ENCODE data around the gene SDF4.
A peak's percentile ranks its signal among the peaks of the same experiment; 100 is the strongest.
"Not testable (repeated sequence)": the region's sequence is repeated elsewhere in the genome, so short reads cannot be mapped to it uniquely, and the experiment has no call there.

The SDF4 gene

GRCh38 chr1:1259540-1259939, 27.7 kb upstream of the SDF4 start:
- Histone ChIP-seq H3K36me3 (ENCODE audit: control insufficient read depth, insufficient read depth, low read length) (peaks cover 85% of the 10 kb centered on the region), H3K4me1 (ENCODE audit: control insufficient read depth, insufficient read depth, low read length, poor library complexity, severe bottlenecking) (no peaks in the 10 kb centered on the region), H3K9me3 (ENCODE audit: control insufficient read depth, low read length) (no peaks in the 10 kb centered on the region), H3K4me3 (ENCODE audit: extremely low read depth, insufficient read depth, low read length, poor library complexity, severe bottlenecking) (no peak overlapping the region), H3K27ac (ENCODE audit: low read depth, low read length, severe bottlenecking) (no peak overlapping the region)
- 92 to 99% methylated on average over 11 to 16 of the region's 18 CpGs for WGBS, 2 experiments (ENCODE audit: insufficient coverage in 2 of 2)

- WGBS, 2 experiments (ENCODE audit: insufficient coverage in 2 of 2): 96 to 98% methylated on average over 22 of the region's 22 CpGs
- peaks cover 85% of the 10 kb centered on the region for H3K36me3 ChIP-seq (ENCODE audit: control insufficient read depth, insufficient read depth, low read length)
- H3K4me1 ChIP-seq (ENCODE audit: control insufficient read depth, insufficient read depth, low read length, poor library complexity, severe bottlenecking): no peaks in the 10 kb centered on the region
- no peak overlapping the region for H3K27ac ChIP-seq (ENCODE audit: low read depth, low read length, severe bottlenecking)
- H3K9me3 ChIP-seq (ENCODE audit: control insufficient read depth, low read length): no peaks in the 10 kb centered on the region
- H3K4me3 ChIP-seq (ENCODE audit: extremely low read depth, insufficient read depth, low read length, poor library complexity, severe bottlenecking): no peak overlapping the region
Measured at GRCh38 chr1:1259119-1259488, 27.3 kb upstream of the SDF4 start.

GRCh38 chr1:1256956-1257871, 25.4 kb upstream of the SDF4 start:
- no peak overlapping the region for H3K4me3 ChIP-seq (ENCODE audit: extremely low read depth, insufficient read depth, low read length, poor library complexity, severe bottlenecking)
- H3K4me1 ChIP-seq (ENCODE audit: control insufficient read depth, insufficient read depth, low read length, poor library complexity, severe bottlenecking): no peaks in the 10 kb centered on the region
- 96 to 97% methylated on average over 19 to 20 of the region's 31 CpGs for WGBS, 2 experiments (ENCODE audit: insufficient coverage in 2 of 2)
- H3K27ac ChIP-seq (ENCODE audit: low read depth, low read length, severe bottlenecking): no peak overlapping the region
- peaks cover 84% of the 10 kb centered on the region for H3K36me3 ChIP-seq (ENCODE audit: control insufficient read depth, insufficient read depth, low read length)
- H3K9me3 ChIP-seq (ENCODE audit: control insufficient read depth, low read length): no peaks in the 10 kb centered on the region

GRCh38 chr1:1255611-1256010, 23.8 kb upstream of the SDF4 start:
- H3K4me1 ChIP-seq (ENCODE audit: control insufficient read depth, insufficient read depth, low read length, poor library complexity, severe bottlenecking): peaks cover 6% of the 10 kb centered on the region
- H3K4me3 ChIP-seq (ENCODE audit: extremely low read depth, insufficient read depth, low read length, poor library complexity, severe bottlenecking): no peak overlapping the region
- peaks cover 77% of the 10 kb centered on the region for H3K36me3 ChIP-seq (ENCODE audit: control insufficient read depth, insufficient read depth, low read length)
- H3K9me3 ChIP-seq (ENCODE audit: control insufficient read depth, low read length): no peaks in the 10 kb centered on the region
- H3K27ac ChIP-seq (ENCODE audit: low read depth, low read length, severe bottlenecking): no peak overlapping the region
- WGBS, 2 experiments (ENCODE audit: insufficient coverage in 2 of 2): 96 to 100% methylated on average over 4 to 8 of the region's 10 CpGs

- WGBS, 2 experiments (ENCODE audit: insufficient coverage in 2 of 2): 96 to 98% methylated on average over 26 of the region's 26 CpGs
- no peak overlapping the region for H3K27ac ChIP-seq (ENCODE audit: low read depth, low read length, severe bottlenecking)
- H3K4me3 ChIP-seq (ENCODE audit: extremely low read depth, insufficient read depth, low read length, poor library complexity, severe bottlenecking): no peak overlapping the region
- H3K36me3 ChIP-seq (ENCODE audit: control insufficient read depth, insufficient read depth, low read length): peaks cover 72% of the 10 kb centered on the region
- no peaks in the 10 kb centered on the region for H3K9me3 ChIP-seq (ENCODE audit: control insufficient read depth, low read length)
- H3K4me1 ChIP-seq (ENCODE audit: control insufficient read depth, insufficient read depth, low read length, poor library complexity, severe bottlenecking): peaks cover 8% of the 10 kb centered on the region
Measured at GRCh38 chr1:1255078-1255477, 23.3 kb upstream of the SDF4 start.

- H3K4me3 ChIP-seq (ENCODE audit: extremely low read depth, insufficient read depth, low read length, poor library complexity, severe bottlenecking): no peak overlapping the region
- H3K27ac ChIP-seq (ENCODE audit: low read depth, low read length, severe bottlenecking): no peak overlapping the region
- WGBS, 2 experiments (ENCODE audit: insufficient coverage in 2 of 2): 92 to 96% methylated on average over 20 of the region's 21 CpGs
- peaks cover 8% of the 10 kb centered on the region for H3K4me1 ChIP-seq (ENCODE audit: control insufficient read depth, insufficient read depth, low read length, poor library complexity, severe bottlenecking)
- no peaks in the 10 kb centered on the region for H3K9me3 ChIP-seq (ENCODE audit: control insufficient read depth, low read length)
- H3K36me3 ChIP-seq (ENCODE audit: control insufficient read depth, insufficient read depth, low read length): peaks cover 67% of the 10 kb centered on the region
Measured at GRCh38 chr1:1254667-1254998, 22.8 kb upstream of the SDF4 start.

GRCh38 chr1:1253972-1254666, 22.3 kb upstream of the SDF4 start:
- 97 to 98% methylated on average over 42 to 49 of the region's 50 CpGs for WGBS, 2 experiments (ENCODE audit: insufficient coverage in 2 of 2)
- no peaks in the 10 kb centered on the region for H3K9me3 ChIP-seq (ENCODE audit: control insufficient read depth, low read length)
- no peak overlapping the region for H3K4me3 ChIP-seq (ENCODE audit: extremely low read depth, insufficient read depth, low read length, poor library complexity, severe bottlenecking)
- H3K36me3 ChIP-seq (ENCODE audit: control insufficient read depth, insufficient read depth, low read length): peaks cover 62% of the 10 kb centered on the region
- no peak overlapping the region for H3K27ac ChIP-seq (ENCODE audit: low read depth, low read length, severe bottlenecking)
- H3K4me1 ChIP-seq (ENCODE audit: control insufficient read depth, insufficient read depth, low read length, poor library complexity, severe bottlenecking): peaks cover 8% of the 10 kb centered on the region

GRCh38 chr1:1253314-1253713, 21.5 kb upstream of the SDF4 start:
- 94% methylated on average over 10 to 12 of the region's 12 CpGs for WGBS, 2 experiments (ENCODE audit: insufficient coverage in 2 of 2)
- no peaks in the 10 kb centered on the region for H3K9me3 ChIP-seq (ENCODE audit: control insufficient read depth, low read length)
- H3K36me3 ChIP-seq (ENCODE audit: control insufficient read depth, insufficient read depth, low read length): peaks cover 61% of the 10 kb centered on the region
- peaks cover 8% of the 10 kb centered on the region for H3K4me1 ChIP-seq (ENCODE audit: control insufficient read depth, insufficient read depth, low read length, poor library complexity, severe bottlenecking)
- H3K4me3 ChIP-seq (ENCODE audit: extremely low read depth, insufficient read depth, low read length, poor library complexity, severe bottlenecking): no peak overlapping the region
- H3K27ac ChIP-seq (ENCODE audit: low read depth, low read length, severe bottlenecking): no peak overlapping the region

- 88 to 93% methylated on average over 15 of the region's 16 CpGs for WGBS, 2 experiments (ENCODE audit: insufficient coverage in 2 of 2)
- Histone ChIP-seq H3K27ac (ENCODE audit: low read depth, low read length, severe bottlenecking) (peak overlapping the region; percentile 23), H3K9me3 (ENCODE audit: control insufficient read depth, low read length) (no peaks in the 10 kb centered on the region)
Measured at GRCh38 chr1:1250786-1251284, 19.0 kb upstream of the SDF4 start.

GRCh38 chr1:1248009-1248913, 16.5 kb upstream of the SDF4 start:
- H3K27ac ChIP-seq (ENCODE audit: low read depth, low read length, severe bottlenecking); H3K4me3 ChIP-seq (ENCODE audit: extremely low read depth, insufficient read depth, low read length, poor library complexity, severe bottlenecking); H3K4me1 ChIP-seq (ENCODE audit: control insufficient read depth, insufficient read depth, low read length, poor library complexity, severe bottlenecking); H3K9me3 ChIP-seq (ENCODE audit: control insufficient read depth, low read length): not testable (repeated sequence)
- peaks cover 22% of the 10 kb centered on the region for H3K36me3 ChIP-seq (ENCODE audit: control insufficient read depth, insufficient read depth, low read length)
- 95% methylated on average over 7 to 12 of the region's 21 CpGs for WGBS, 2 experiments (ENCODE audit: insufficient coverage in 2 of 2)

More at GRCh38 chr1:1250786-1251284, 19.0 kb upstream of the SDF4 start:
- Histone ChIP-seq H3K4me1 (ENCODE audit: control insufficient read depth, insufficient read depth, low read length, poor library complexity, severe bottlenecking) (peaks cover 8% of the 10 kb centered on the region), H3K4me3 (ENCODE audit: extremely low read depth, insufficient read depth, low read length, poor library complexity, severe bottlenecking) (no peak overlapping the region), H3K36me3 (ENCODE audit: control insufficient read depth, insufficient read depth, low read length) (peaks cover 44% of the 10 kb centered on the region)
